H9 (cell line): Measurements from ENCODE around the gene ITIH6. TPM values are rescaled to one million over a fixed set of nuclear protein-coding genes. Genes with fewer than 3 reads are reported as not detected.

ENCODE experiments used
- DNase-seq: peaks from one replicate; pipeline ENCODE4 v3.0.0-alpha.2; 2017
- H2AFZ ChIP-seq: one replicate; pipeline ENCODE4 v1.6.1; 2013; ENCODE audit warnings: mild to moderate bottlenecking, low read length, control low read depth, moderate library complexity
- H2AK5ac ChIP-seq: 2 replicates; pipeline ENCODE4 v1.6.1; 2013; ENCODE audit warnings: low read length, control low read depth, mixed read lengths; ENCODE audit not compliant: insufficient read length
- H2BK120ac ChIP-seq: one replicate; pipeline ENCODE4 v1.6.1; 2013; ENCODE audit warnings: low read depth, mild to moderate bottlenecking, low read length, control low read depth, inconsistent platforms; ENCODE audit not compliant: poor library complexity, severe bottlenecking
- H2BK12ac ChIP-seq: 2 replicates; pipeline ENCODE4 v1.6.1; 2013; ENCODE audit warnings: low read length, control low read depth, mixed read lengths, low read depth; ENCODE audit not compliant: insufficient read length
- H2BK15ac ChIP-seq: 2 replicates; pipeline ENCODE4 v1.6.1; 2013; ENCODE audit warnings: low read depth, low read length, control low read depth
- H2BK20ac ChIP-seq: one replicate; pipeline ENCODE4 v1.6.1; 2013; ENCODE audit warnings: low read depth, mild to moderate bottlenecking, low read length, control low read depth, inconsistent platforms; ENCODE audit not compliant: poor library complexity, severe bottlenecking
- H2BK5ac ChIP-seq: 2 replicates; pipeline ENCODE4 v1.6.1; 2013; ENCODE audit warnings: low read length, control low read depth, mixed read lengths; ENCODE audit not compliant: insufficient read length
- H3K14ac ChIP-seq: 2 replicates; pipeline ENCODE4 v1.6.1; 2013; ENCODE audit warnings: low read length, control low read depth; ENCODE audit not compliant: insufficient read depth
- H3K18ac ChIP-seq: 2 replicates; pipeline ENCODE4 v1.6.1; 2013; ENCODE audit warnings: low read depth, mild to moderate bottlenecking, mixed read lengths, low read length, control low read depth; ENCODE audit not compliant: insufficient read length
- H3K23ac ChIP-seq: 2 replicates; pipeline ENCODE4 v1.6.1; 2013; ENCODE audit warnings: low read length, control low read depth, mixed read lengths, low read depth; ENCODE audit not compliant: insufficient read length
- H3K23me2 ChIP-seq: 2 replicates; pipeline ENCODE4 v1.6.1; 2013; ENCODE audit warnings: low read depth, mild to moderate bottlenecking, mixed read lengths, low read length, control low read depth; ENCODE audit not compliant: insufficient read length, poor library complexity, severe bottlenecking
- H3K27ac ChIP-seq: 2 replicates; pipeline ENCODE4 v1.5.1; 2013; ENCODE audit warnings: low read length, control low read depth, mixed read lengths, low read depth; ENCODE audit not compliant: insufficient read length
- H3K27me3 ChIP-seq: 2 replicates; pipeline ENCODE4 v1.6.1; 2013; ENCODE audit warnings: low read length, control low read depth, inconsistent platforms; ENCODE audit not compliant: insufficient read depth
- H3K4ac ChIP-seq: 2 replicates; pipeline ENCODE4 v1.6.1; 2013; ENCODE audit warnings: low read depth, mild to moderate bottlenecking, control low read depth, inconsistent platforms, low read length, moderate library complexity
- H3K4me1 ChIP-seq: 2 replicates; pipeline ENCODE4 v1.6.1; 2013; ENCODE audit warnings: low read length, control low read depth, inconsistent platforms; ENCODE audit not compliant: insufficient read depth
- H3K4me2 ChIP-seq: 2 replicates; pipeline ENCODE4 v1.6.1; 2013; ENCODE audit warnings: low read length, control low read depth, mixed read lengths; ENCODE audit not compliant: insufficient read length, insufficient read depth
- H3K56ac ChIP-seq: 2 replicates; pipeline ENCODE4 v1.6.1; 2013; ENCODE audit warnings: low read depth, mild to moderate bottlenecking, mixed read lengths, low read length, control low read depth; ENCODE audit not compliant: insufficient read length
- H3K79me1 ChIP-seq: 2 replicates; pipeline ENCODE4 v1.6.1; 2013; ENCODE audit warnings: low read depth, mild to moderate bottlenecking, moderate library complexity, low read length, control low read depth, inconsistent platforms; ENCODE audit not compliant: insufficient read depth, poor library complexity, severe bottlenecking
- H3K79me2 ChIP-seq: 2 replicates; pipeline ENCODE4 v1.6.1; 2013; ENCODE audit warnings: low read length, control low read depth, inconsistent platforms; ENCODE audit not compliant: insufficient read depth
- H3K9ac ChIP-seq: 2 replicates; pipeline ENCODE4 v1.6.1; 2013; ENCODE audit warnings: low read length, control low read depth, mixed read lengths; ENCODE audit not compliant: insufficient read length; ENCODE audit errors: extremely low read depth
- H3K9me3 ChIP-seq: one replicate; pipeline ENCODE4 v1.6.1; 2013; ENCODE audit warnings: low read depth, low read length, inconsistent platforms; ENCODE audit not compliant: control insufficient read depth
- H3T11ph ChIP-seq: one replicate; pipeline ENCODE4 v1.6.1; 2013; ENCODE audit warnings: mild to moderate bottlenecking, low read length, control low read depth, inconsistent platforms
- H4K20me1 ChIP-seq: one replicate; pipeline ENCODE4 v1.6.1; 2013; ENCODE audit not compliant: control insufficient read depth, insufficient read length, insufficient read depth
- H4K5ac ChIP-seq: 2 replicates; pipeline ENCODE4 v1.6.1; 2013; ENCODE audit warnings: low read depth, mild to moderate bottlenecking, mixed read lengths, low read length, control low read depth; ENCODE audit not compliant: insufficient read length
- H4K8ac ChIP-seq: replicated peaks from 2 replicates; pipeline ENCODE4 v1.6.1; 2013; ENCODE audit warnings: low read length, control low read depth, mixed read lengths, low read depth; ENCODE audit not compliant: insufficient read length
- H4K91ac ChIP-seq: 2 replicates; pipeline ENCODE4 v1.6.1; 2013; ENCODE audit warnings: low read depth, mild to moderate bottlenecking, moderate library complexity, mixed read lengths, low read length, control low read depth; ENCODE audit not compliant: insufficient read length
- H3K27ac Mint-ChIP-seq, 3 experiments: 2 replicates in 2 of 3; 3 replicates in 1 of 3; pipeline ENCODE4 v1.8.0; 2020 to 2021; ENCODE audit warnings: mixed read lengths in 3 of 3, mild to moderate bottlenecking in 1 of 3, moderate library complexity in 1 of 3
- H3K27me3 Mint-ChIP-seq: 2 replicates; pipeline ENCODE4 v1.8.0; 2021; ENCODE audit warnings: low read depth, mild to moderate bottlenecking, moderate library complexity, mixed read lengths
- H3K36me3 Mint-ChIP-seq, 3 experiments: 2 replicates in 2 of 3; 3 replicates in 1 of 3; pipeline ENCODE4 v1.8.0; 2020 to 2021; ENCODE audit warnings: low read depth in 3 of 3, mixed read lengths in 3 of 3; ENCODE audit not compliant: insufficient read depth in 1 of 3
- H3K4me1 Mint-ChIP-seq, 2 experiments: 2 replicates each; pipeline ENCODE4 v1.8.0; 2020; ENCODE audit warnings: mixed read lengths in 2 of 2
- H3K4me3 Mint-ChIP-seq, 2 experiments: 2 replicates in 1 of 2; 3 replicates in 1 of 2; pipeline ENCODE4 v1.8.0; 2020 to 2021; ENCODE audit warnings: mild to moderate bottlenecking in 2 of 2, mixed read lengths in 2 of 2, moderate library complexity in 1 of 2
- H3K9me3 Mint-ChIP-seq, 2 experiments: 2 replicates in 1 of 2; 3 replicates in 1 of 2; pipeline ENCODE4 v1.8.0; 2020; ENCODE audit warnings: mild to moderate bottlenecking in 2 of 2, mixed read lengths in 2 of 2, moderate library complexity in 1 of 2
- CTCF ChIP-seq: fragments of 200-600 bp; sonication (generic); conservative IDR thresholded peaks from 3 replicates; pipeline ENCODE4 v1.8.0; 2021; ENCODE audit warnings: antibody characterized with exemption, mild to moderate bottlenecking
- WGBS: extraction: QIAGEN DNeasy Blood & Tissue Kit; methylation state at CpG from one replicate; pipeline ENCODE4 v1.1.7; 2013; ENCODE audit warnings: missing lambda C conversion rate, low lambda C conversion rate, mixed read lengths; ENCODE audit not compliant: insufficient read length; ENCODE audit errors: extremely low coverage; 5-methylcytosine and 5-hydroxymethylcytosine counted together
- total RNA-seq: library from RNA; stranded (reverse); gene quantifications from 2 replicates; pipeline ENCODE4 v1.2.1, GENCODE V29; 2021

The ITIH6 gene
- total RNA-seq, 1 experiment from 2014 or later, result not detected

GRCh38 chrX:54808109-54808604, 10.1 kb upstream of the ITIH6 start:
- TF ChIP-seq CTCF, result no peak
- peak; percentile 76 for DNase-seq

More at GRCh38 chrX:54808109-54808604, 10.1 kb upstream of the ITIH6 start:
- Histone ChIP-seq H3K56ac (no peak overlapping the region), H2BK12ac (no peak overlapping the region), H3K9ac (peak overlapping the region; percentile 89), H2BK5ac (no peak overlapping the region), H3K79me1 (no peaks in the 10 kb centered on the region), H4K8ac (no peak overlapping the region), H3K18ac (no peak overlapping the region), H3T11ph (no peak overlapping the region), H4K20me1 (no peaks in the 10 kb centered on the region), H3K27me3 (no peaks in the 10 kb centered on the region), H3K4me2 (peak overlapping the region; percentile 95), H2AK5ac (no peak overlapping the region), H2BK20ac (no peak overlapping the region), H3K27ac (peak overlapping the region; percentile 79), H2BK15ac (no peak overlapping the region), H2BK120ac (no peak overlapping the region), H3K14ac (no peak overlapping the region), H3K23me2 (no peaks in the 10 kb centered on the region), H4K5ac (no peak overlapping the region), H3K4me1 (peaks cover 5% of the 10 kb centered on the region; the same call in 1 of the 2 replicates), H3K4ac (no peak overlapping the region), H4K91ac (no peak overlapping the region), H3K79me2 (no peaks in the 10 kb centered on the region; the same call in 1 of the 2 replicates), H2AFZ (no peak overlapping the region), H3K9me3 (peaks cover 29% of the 10 kb centered on the region), H3K23ac (no peak overlapping the region)
- peak overlapping the region; percentile 87 to 97 for H3K4me3 Mint-ChIP-seq
- H3K4me1 Mint-ChIP-seq, result peaks cover 15 to 25% of the 10 kb centered on the region in 2 experiments
- peaks cover 3% of the 10 kb centered on the region; the same call in 1 of the 2 replicates for H3K27me3 Mint-ChIP-seq
- H3K27ac Mint-ChIP-seq, result peak overlapping the region; percentile 99 to 100 (median 99)
- peaks cover 24 to 42% (median 34%) of the 10 kb centered on the region in 3 experiments for H3K36me3 Mint-ChIP-seq
- peaks cover 79 to 84% of the 10 kb centered on the region in 2 experiments for H3K9me3 Mint-ChIP-seq
- WGBS, result no CpG with 5 or more reads among the region's 23 CpGs
